Fibroblast of pulmonary artery (primary cell): Measurements from ENCODE around the gene PSD.

ENCODE experiments used
- DNase-seq: peaks from one replicate; pipeline ENCODE4 v3.0.0-alpha.2; 2010; ENCODE audit warnings: low read depth
- H3K4me3 ChIP-seq: replicated peaks from 2 replicates; pipeline ENCODE4 v1.5.1; 2011; ENCODE audit warnings: low read depth, mild to moderate bottlenecking, control low read depth, low read length, moderate library complexity
- CTCF ChIP-seq: IDR thresholded peaks from 2 replicates; pipeline ENCODE4 v1.5.1; 2011; ENCODE audit warnings: mild to moderate bottlenecking, control low read depth, low read length, inconsistent platforms; ENCODE audit errors: missing control alignments

The PSD gene

GRCh38 chr10:102413053-102413705, 5.4 kb downstream of the PSD start:
- TF ChIP-seq CTCF, result no peak
- DNase-seq, result no peak
- H3K4me3 ChIP-seq, result no peak overlapping the region

GRCh38 chr10:102412293-102412692, 6.3 kb downstream of the PSD start:
- no peak for TF ChIP-seq CTCF
- H3K4me3 ChIP-seq, result no peak overlapping the region
- DNase-seq, result no peak

GRCh38 chr10:102411341-102412255, 7.0 kb downstream of the PSD start:
- TF ChIP-seq CTCF, result no peak
- H3K4me3 ChIP-seq, result no peak overlapping the region

GRCh38 chr10:102410429-102411073, 8.0 kb downstream of the PSD start:
- peak overlapping the region; percentile 46 for H3K4me3 ChIP-seq
- DNase-seq, result no peak
- no peak for TF ChIP-seq CTCF

More at GRCh38 chr10:102411341-102412255, 7.0 kb downstream of the PSD start:
- DNase-seq, result no peak

GRCh38 chr10:102409604-102410428, 8.8 kb downstream of the PSD start:
- no peak for TF ChIP-seq CTCF
- H3K4me3 ChIP-seq, result peak overlapping the region; percentile 46

More at GRCh38 chr10:102409604-102410428, 8.8 kb downstream of the PSD start:
- DNase-seq, result no peak
